Central memory CD8-positive, alpha-beta T cell (primary cell): ENCODE data around the gene GIT1.

Source experiments
- ATAC-seq: fragments of 150-1000 bp; cut with Tn5 transposase; replicated peaks from 2 replicates; pipeline ENCODE4 v1.10.0; 2022; ENCODE audit warnings: mild to moderate bottlenecking, moderate FRiP score, moderate number of reproducible peaks; ENCODE audit not compliant: poor library complexity, severe bottlenecking; ENCODE audit errors: extremely low read depth
- DNase-seq, 2 donors: peaks; one replicate each; pipeline ENCODE4 v3.0.0; 2021; ENCODE audit warnings: low spot score in 2 of 2
- H3K27ac Mint-ChIP-seq: one replicate; pipeline ENCODE4 v1.8.0; 2022; ENCODE audit warnings: low read depth, mild to moderate bottlenecking, moderate library complexity, mixed read lengths
- H3K27me3 Mint-ChIP-seq: one replicate; pipeline ENCODE4 v1.8.0; 2022; ENCODE audit warnings: mixed read lengths
- H3K36me3 Mint-ChIP-seq: one replicate; pipeline ENCODE4 v1.8.0; 2022; ENCODE audit warnings: mild to moderate bottlenecking, moderate library complexity, mixed read lengths; ENCODE audit not compliant: insufficient read depth
- H3K4me1 Mint-ChIP-seq: one replicate; pipeline ENCODE4 v1.8.0; 2022; ENCODE audit warnings: mixed read lengths
- H3K4me3 Mint-ChIP-seq: one replicate; pipeline ENCODE4 v1.8.0; 2022; ENCODE audit warnings: mild to moderate bottlenecking, moderate library complexity, mixed read lengths
- H3K9me3 Mint-ChIP-seq: one replicate; pipeline ENCODE4 v1.8.0; 2022; ENCODE audit warnings: mixed read lengths

The GIT1 gene

DNA sequence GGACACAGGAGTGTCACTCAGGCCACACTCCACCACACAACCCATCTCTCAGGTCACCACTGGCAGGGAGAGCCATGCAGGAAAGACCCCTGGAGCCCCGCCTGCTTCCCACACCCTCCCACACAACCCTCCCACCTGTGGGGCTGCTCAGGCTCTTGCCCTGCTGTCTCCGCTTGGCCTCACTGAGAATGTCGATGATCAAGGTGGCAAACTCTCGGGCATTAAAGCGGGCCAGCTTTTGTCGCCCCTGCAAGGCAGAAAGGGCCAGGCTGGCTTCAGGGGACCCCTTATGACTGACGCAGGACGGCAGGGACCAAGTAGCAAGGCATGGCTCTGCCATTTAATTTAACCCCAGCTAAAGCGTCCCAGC lies 12.5 kb downstream of the GIT1 start:
- no peak for ATAC-seq
- Mint-ChIP-seq H3K4me1 (peaks cover 15% of the 10 kb centered on the region), H3K4me3 (no peak overlapping the region), H3K27ac (no peak overlapping the region), H3K36me3 (peaks cover 14% of the 10 kb centered on the region), H3K27me3 (no peaks in the 10 kb centered on the region), H3K9me3 (no peaks in the 10 kb centered on the region)
- no peak for DNase-seq

DNA sequence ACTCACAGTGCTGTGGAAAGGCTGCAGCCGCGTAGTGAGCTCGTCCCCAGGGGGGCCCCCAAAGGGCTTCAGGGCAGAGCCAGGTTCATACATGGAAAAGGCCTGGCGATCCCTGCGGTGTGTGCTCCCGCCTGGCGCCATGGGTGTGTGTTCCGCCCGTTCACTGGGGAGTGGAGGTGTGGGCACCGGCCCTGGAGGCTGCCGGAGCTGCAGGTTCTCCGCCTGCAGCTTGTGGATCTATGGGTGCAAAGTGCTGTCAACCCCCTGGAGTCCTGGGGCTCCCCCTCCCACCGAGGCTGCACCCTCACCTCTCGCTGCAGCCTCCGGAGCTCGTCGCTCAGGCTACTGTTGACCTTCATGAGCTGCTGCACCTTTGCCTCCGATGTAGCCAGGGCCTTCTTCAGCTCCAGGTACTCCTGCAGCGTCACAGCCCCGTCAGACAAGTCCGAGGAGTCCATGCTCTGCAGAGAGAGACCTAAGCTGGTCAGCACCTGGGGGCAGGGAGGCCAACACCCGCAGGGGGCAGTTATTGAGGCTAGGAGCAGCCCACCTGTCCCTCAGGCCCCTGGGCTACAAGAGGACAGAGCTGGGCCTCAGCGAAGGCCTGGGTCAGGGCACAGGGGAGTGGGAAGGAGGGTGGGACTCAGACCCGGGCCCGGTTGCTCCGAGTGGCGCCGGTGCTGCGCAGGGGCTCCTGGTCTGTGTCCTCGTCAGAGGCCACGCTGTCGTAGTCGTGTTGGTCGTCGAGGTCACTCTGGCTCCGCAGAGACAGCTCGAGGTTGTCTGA lies 13.0 kb downstream of the GIT1 start:
- DNase-seq, result no peak
- Mint-ChIP-seq H3K36me3 (peaks cover 16% of the 10 kb centered on the region), H3K27ac (no peak overlapping the region), H3K9me3 (no peaks in the 10 kb centered on the region), H3K4me1 (peaks cover 15% of the 10 kb centered on the region), H3K4me3 (no peak overlapping the region), H3K27me3 (no peaks in the 10 kb centered on the region)
- ATAC-seq, result no peak

DNA sequence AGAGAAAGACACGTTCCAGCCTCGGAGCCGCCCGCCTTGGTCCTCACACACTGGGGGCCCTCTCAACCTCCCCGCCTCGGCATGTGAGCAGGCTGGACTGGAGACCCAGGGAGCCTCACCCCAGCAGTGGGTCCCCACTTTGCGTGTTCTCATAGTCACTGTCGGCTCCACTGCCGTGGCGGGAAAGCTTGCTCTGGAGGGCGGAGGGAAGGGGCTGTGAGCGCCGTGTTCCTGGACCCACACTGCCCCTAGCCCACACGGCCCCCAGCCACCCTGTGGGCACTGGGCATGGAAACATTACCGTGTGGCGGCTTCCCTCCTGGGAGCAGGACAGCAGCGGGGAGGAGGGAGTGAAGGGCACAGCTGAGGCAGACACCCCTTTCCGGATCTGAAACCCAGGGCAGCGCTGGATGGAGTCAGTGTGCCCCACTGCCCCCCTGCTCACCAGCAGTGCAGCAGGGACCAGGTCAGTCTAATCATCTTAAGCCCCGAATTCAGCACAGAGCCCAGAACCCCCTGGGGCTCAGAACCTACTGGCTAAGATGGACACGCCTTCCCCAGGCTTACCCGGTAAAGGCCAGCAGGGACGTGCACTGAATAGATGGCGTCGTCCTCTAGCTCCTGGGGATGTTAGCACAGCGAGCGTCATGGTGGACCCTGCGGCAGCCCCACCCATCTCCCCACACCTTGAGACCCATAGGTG lies 13.8 kb downstream of the GIT1 start:
- H3K9me3 Mint-ChIP-seq, result no peaks in the 10 kb centered on the region
- peaks cover 16% of the 10 kb centered on the region for H3K36me3 Mint-ChIP-seq
- DNase-seq, result no peak
- H3K4me1 Mint-ChIP-seq, result peaks cover 20% of the 10 kb centered on the region
- no peak overlapping the region for H3K4me3 Mint-ChIP-seq
- no peaks in the 10 kb centered on the region for H3K27me3 Mint-ChIP-seq
- no peak for ATAC-seq
- H3K27ac Mint-ChIP-seq, result no peak overlapping the region

DNA sequence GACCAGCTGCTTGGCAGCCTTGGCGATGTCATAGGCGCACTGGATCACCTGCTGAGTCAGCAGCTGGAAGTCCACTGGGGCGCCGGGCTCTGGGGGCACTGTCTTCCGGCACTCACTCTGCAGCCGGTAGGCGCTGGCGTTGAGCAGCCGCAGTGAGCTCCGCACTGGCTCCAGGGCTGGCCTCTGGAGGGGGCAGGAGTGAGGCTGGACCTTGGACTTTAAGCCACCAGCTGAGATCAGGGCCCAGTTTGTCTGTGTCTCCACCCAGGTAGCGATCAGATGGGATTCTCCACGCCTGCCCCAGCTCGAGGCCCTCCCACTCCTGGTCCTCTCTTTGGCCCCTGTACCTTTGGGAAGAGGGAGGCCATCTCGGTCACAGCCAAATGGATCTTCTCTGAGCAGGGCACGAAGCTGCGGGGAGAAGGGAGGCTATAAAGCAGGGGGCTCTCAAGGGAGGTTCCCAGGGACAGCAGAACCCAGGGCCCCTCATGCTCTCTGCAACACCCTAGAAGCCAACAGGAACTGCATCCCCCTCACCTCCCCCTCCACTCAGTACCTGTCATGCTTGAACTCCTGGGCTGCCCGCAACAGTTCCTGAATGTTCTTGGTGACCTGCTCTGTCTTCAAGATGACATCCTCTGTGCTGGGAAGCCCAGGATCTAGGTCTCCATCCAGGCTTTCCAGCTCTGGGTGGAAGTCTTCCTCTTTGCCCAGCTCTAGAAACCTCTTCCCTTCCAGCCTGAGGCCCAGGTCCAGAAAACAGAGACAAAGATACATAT lies 14.5 kb downstream of the GIT1 start:
- H3K4me1 Mint-ChIP-seq, result peaks cover 16% of the 10 kb centered on the region
- DNase-seq (no peak), ATAC-seq (no peak)
- peaks cover 13% of the 10 kb centered on the region for H3K36me3 Mint-ChIP-seq
- no peak overlapping the region for H3K4me3 Mint-ChIP-seq
- no peaks in the 10 kb centered on the region for H3K27me3 Mint-ChIP-seq
- no peak overlapping the region for H3K27ac Mint-ChIP-seq
- H3K9me3 Mint-ChIP-seq, result no peaks in the 10 kb centered on the region

DNA sequence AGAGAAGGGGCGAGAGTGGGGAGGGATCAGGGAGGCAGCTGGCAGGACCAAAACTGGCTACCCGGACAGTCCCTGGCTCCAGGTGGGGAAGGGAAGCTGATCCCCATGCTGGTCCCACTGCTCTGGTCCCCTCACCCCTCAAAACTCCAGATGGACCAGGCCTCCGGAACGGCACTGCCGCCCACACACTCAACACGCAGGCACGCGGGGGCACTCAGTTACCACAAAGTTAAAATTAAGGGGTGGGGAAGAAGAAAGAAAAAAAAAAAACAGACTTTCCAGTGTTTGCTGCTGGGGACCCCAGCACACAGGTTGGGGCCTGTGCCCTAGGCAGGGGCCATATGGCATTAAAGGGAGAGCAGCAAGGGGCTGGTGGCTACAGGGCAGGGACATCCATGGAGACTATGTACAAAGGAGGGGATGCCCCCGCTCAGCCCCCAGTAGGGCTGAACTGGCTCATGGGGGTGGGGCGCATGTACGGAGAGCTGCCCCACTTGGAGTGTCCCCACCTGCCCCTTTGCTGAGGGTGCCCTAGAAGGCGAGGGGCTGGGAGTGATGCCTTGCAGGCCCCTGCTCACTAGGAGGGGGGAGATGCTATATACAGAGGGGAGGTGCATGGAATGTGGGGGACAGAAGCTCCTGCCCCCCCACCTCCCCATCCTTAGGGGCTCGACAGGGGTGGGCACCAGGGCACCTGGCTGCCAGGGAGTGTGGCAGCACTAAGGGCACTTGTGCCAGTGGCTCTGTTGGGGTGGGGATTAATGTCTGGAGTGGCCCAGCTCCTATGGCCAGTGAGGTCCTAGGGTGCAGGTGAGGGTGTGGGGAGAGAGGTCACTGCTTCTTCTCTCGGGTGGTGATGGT lies 15.3 kb downstream of the GIT1 start:
- Mint-ChIP-seq H3K9me3 (no peaks in the 10 kb centered on the region), H3K36me3 (peaks cover 15% of the 10 kb centered on the region), H3K27me3 (no peaks in the 10 kb centered on the region), H3K4me3 (no peak overlapping the region), H3K4me1 (peaks cover 19% of the 10 kb centered on the region), H3K27ac (peak overlapping the region; percentile 53)
- ATAC-seq (no peak), DNase-seq (no peak)

DNA sequence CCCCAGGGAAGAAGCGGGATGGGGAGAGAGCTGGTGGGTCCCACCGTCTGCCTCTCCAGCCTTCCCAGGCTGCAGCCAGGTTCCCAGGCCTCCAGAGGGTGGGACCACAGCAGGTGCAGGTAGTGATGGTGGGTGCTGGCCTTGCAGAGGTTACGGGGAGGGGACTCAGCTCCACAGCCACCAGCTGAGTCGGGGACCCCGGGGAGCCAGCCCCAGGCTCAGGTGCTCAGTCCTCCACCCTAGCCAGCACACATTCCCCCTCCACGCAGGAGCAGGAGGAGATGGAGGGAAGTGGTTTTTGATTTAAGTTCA lies 15.9 kb downstream of the GIT1 start:
- Mint-ChIP-seq H3K4me1 (peaks cover 22% of the 10 kb centered on the region), H3K27ac (peak overlapping the region; percentile 53), H3K4me3 (no peak overlapping the region), H3K27me3 (no peaks in the 10 kb centered on the region), H3K9me3 (no peaks in the 10 kb centered on the region), H3K36me3 (peaks cover 14% of the 10 kb centered on the region)
- no peak for DNase-seq
- ATAC-seq, result no peak

DNA sequence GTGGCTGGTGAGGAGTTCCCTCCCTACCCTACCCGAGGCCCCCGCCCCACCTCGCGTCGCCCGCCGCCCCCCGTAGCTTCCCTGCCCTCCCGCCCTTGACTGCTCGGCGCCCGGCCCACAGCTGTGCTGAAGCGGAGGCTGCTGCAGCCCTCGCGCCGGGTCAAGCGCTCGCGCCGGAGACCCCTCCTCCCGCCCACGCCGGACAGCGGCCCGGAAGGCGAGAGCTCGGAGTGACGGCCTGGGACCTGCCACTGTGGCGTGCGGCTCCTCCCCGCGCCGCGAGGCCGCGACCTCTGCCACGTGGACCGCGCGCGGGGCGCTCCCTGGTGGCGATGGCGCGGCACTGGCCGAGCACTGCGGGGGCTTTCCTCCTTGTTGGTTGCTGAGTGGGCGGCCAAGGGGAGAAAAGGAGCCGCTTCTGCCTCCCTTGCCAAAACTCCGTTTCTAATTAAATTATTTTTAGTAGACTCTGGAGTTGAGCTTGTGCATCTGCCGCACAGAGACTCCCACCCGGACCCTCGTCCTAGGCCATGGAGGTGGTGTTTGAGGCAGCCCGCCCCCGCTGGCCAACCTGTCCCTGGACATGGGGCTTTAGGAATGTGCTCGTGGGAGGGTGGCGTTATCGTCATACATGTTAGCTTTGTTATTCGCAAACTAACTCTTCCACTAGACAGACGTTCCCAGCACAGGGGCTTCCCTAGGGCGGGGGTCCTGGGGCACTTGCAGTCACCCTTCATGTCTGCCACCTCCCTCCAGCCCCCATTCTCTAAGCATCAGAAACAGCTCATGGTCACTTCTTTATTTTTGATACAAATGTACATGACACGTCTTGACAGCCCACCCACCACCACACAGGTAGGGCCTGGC lies 16.5 kb downstream of the GIT1 start:
- Mint-ChIP-seq H3K4me1 (peaks cover 26% of the 10 kb centered on the region), H3K27me3 (no peaks in the 10 kb centered on the region), H3K4me3 (no peak overlapping the region), H3K9me3 (no peaks in the 10 kb centered on the region), H3K27ac (no peak overlapping the region), H3K36me3 (peaks cover 18% of the 10 kb centered on the region)
- DNase-seq (peak in 1 of 2 donors; percentile 45), ATAC-seq (no peak)

DNA sequence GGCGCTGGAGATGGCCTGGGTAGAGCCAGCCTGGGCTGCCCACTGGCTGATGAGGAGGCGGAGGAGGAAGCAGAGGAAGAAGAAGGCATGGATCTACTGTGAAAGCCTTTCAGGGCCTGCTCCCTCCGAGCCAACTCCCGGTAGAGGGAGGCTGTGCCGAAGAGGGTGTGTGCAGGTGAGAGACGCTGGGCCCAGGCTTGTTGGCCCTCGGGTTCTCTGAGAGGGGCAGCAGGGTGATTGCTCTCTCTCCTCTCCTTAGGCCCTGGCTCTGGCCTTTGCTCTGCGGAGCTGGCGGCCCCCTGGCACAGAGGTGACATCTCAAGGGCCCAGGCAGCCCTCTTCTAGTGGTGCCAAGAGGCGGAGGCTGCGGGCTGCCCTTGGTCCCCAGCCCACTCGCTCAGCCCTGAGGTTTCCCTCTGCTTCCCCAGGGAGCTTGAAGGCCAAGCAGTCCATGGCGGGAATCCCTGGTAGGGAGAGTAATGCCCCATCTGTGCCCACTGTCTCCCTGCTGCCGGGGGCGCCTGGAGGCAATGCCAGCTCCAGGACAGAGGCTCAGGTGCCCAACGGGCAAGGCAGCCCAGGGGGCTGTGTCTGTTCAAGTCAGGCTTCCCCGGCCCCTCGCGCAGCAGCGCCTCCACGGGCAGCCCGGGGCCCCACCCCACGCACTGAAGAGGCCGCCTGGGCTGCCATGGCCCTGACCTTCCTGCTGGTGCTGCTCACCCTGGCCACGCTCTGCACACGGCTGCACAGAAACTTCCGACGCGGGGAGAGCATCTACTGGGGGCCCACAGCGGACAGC lies 17.4 kb downstream of the GIT1 start:
- Mint-ChIP-seq H3K36me3 (peaks cover 20% of the 10 kb centered on the region), H3K27me3 (no peaks in the 10 kb centered on the region), H3K27ac (no peak overlapping the region), H3K4me1 (peaks cover 26% of the 10 kb centered on the region), H3K4me3 (no peak overlapping the region), H3K9me3 (no peaks in the 10 kb centered on the region)
- DNase-seq (no peak), ATAC-seq (no peak)

DNA sequence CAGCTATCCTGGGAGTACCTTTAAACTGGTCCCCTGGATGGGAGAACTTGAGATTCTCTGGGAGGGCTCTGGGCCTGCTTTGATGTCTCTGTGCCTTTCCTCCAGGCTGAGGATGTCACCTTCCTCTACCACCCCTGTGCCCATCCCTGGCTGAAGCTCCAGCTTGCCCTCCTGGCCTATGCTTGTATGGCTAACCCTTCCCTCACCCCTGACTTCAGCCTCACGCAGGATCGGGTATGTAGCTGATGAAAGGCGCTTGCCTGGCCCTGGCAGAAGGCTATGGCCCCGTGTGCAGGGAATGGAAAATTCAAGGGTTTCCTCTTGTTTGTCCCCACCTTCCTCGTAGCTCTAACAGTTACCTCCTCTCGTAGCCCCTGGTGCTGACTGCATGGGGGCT lies 18.0 kb downstream of the GIT1 start:
- Mint-ChIP-seq H3K27ac (no peak overlapping the region), H3K27me3 (no peaks in the 10 kb centered on the region), H3K4me1 (peaks cover 26% of the 10 kb centered on the region), H3K9me3 (no peaks in the 10 kb centered on the region), H3K36me3 (peaks cover 20% of the 10 kb centered on the region), H3K4me3 (no peak overlapping the region)
- ATAC-seq (no peak), DNase-seq (no peak)

DNA sequence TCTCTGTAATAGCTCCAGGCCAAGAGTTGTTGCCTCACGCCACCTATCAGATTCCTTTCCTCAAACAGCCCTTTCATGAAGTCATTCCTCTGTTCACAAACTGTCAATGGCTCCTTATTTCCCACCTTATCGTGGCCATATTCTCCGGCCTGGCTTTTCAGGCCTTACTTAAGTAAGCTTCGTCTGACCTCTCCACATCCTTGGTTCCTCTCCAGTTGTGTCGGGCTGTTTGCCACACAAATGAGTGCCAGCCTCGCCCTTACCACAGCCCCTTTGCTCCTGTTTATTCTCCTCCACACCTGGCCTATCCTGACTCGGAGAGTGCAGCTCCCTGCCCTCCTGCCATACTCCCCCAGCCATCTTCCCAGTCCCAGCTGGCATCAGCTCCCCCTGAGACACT lies 18.9 kb downstream of the GIT1 start:
- Mint-ChIP-seq H3K36me3 (peaks cover 23% of the 10 kb centered on the region), H3K27ac (no peak overlapping the region), H3K4me1 (peaks cover 33% of the 10 kb centered on the region), H3K9me3 (no peaks in the 10 kb centered on the region), H3K4me3 (peak overlapping the region; percentile 3), H3K27me3 (no peaks in the 10 kb centered on the region)
- ATAC-seq, result no peak
- DNase-seq, result no peak

DNA sequence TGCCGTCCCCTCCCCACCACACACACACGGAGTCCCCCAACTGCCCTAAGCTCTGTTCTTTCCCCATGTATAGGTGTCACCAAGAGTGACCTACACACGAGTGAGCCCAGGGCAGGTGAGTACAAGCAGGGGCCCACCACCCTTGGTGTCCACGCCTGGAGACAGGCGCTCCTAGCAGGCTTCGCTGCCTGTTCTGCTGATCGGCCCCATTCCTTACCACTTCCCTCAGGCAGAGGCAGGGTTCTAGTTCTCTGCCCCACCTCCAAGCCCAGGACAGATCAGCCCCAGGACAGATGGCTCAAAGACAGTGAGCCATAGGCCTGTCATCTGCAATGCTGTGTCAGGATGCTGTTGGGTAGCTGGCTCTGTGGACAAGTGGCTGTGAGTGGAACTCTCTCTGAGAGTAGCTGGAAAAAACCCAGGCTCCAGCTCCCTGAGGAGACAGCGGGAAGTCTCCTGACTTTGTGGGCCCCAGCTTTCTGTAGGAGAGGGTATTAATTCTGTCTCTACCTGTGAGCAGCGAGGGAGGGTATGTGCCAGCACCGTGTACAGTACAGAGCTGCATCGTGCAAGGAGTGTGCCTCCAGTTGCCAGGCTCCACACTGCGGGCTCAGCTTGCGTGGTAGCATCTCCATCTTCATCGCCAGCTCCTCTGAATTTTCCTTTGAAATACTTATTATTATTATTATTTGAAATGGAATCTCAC lies 20.1 kb downstream of the GIT1 start:
- H3K27ac Mint-ChIP-seq, result peak overlapping the region; percentile 93
- no peaks in the 10 kb centered on the region for H3K9me3 Mint-ChIP-seq
- peak overlapping the region; percentile 97 for H3K4me3 Mint-ChIP-seq
- peaks cover 36% of the 10 kb centered on the region for H3K4me1 Mint-ChIP-seq
- no peak for ATAC-seq
- peak in 1 of 2 donors; percentile 7 for DNase-seq
- H3K27me3 Mint-ChIP-seq, result no peaks in the 10 kb centered on the region
- peaks cover 18% of the 10 kb centered on the region for H3K36me3 Mint-ChIP-seq
